ENCODE measurements around the gene MPZL3.
"Not testable (repeated sequence)": the region's sequence is repeated elsewhere in the genome, so short reads cannot be mapped to it uniquely, and the experiment has no call there.

Gene MPZL3

GRCh38 chr11:118186346-118187107 is 65.6 kb downstream of the MPZL3 start:
- no peak for DNase-seq (ENCODE audit: low read depth in 1 of 2, low spot score in 1 of 2)

- DNase-seq (ENCODE audit: low read depth in 1 of 2, low spot score in 1 of 2), result no peak
These were observed 67.2 kb downstream of the MPZL3 start for GRCh38 chr11:118184784-118185579.

DNA sequence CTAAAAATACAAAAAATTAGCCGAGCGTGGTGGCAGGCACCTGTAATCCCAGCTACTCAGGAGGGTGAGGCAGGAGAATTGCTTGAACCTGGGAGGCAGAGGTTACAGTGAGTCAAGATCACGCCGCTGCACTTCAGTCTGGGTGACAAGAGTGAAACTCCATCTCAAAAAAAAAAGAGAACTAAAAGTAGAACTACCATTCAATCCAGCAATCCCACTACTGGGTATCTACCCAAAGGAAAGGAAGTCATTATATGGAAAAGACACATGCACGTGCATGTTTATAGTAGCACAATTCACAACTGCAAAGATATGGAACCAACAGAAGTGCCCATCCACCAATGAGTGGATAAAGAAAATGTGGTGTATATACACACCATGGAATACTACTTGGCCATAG is 68.5 kb downstream of the MPZL3 start:
- not testable (repeated sequence) for DNase-seq (ENCODE audit: low read depth in 1 of 2, low spot score in 1 of 2)

GRCh38 chr11:118180300-118180703 is 71.9 kb downstream of the MPZL3 start:
- no peak for DNase-seq (ENCODE audit: low read depth in 1 of 2, low spot score in 1 of 2)

GRCh38 chr11:118176778-118177134 is 75.4 kb downstream of the MPZL3 start:
- no peak for DNase-seq (ENCODE audit: low read depth in 1 of 2, low spot score in 1 of 2)
